DLD1 (cell line): ENCODE measurements around the gene PDLIM3.

ENCODE experiments used
- in situ Hi-C: cut with HindIII; loops from 2 replicates; pipeline ENCODE4 v1.10.0; 2017; ENCODE audit warnings: low sequenced_read_pairs

PDLIM3 gene

GRCh38 chr4:185472103-185472542 lies 63.2 kb downstream of the PDLIM3 start:
- in situ Hi-C loops, result no loop called here

- in situ Hi-C loops, result no loop called here
Measured at GRCh38 chr4:185471235-185472102, 63.8 kb downstream of the PDLIM3 start, which contains the start of gene CCDC110. TSS of gene CCDC110 (minus strand) at chr4:185471733. CDS start at chr4:185471683, 50 bp downstream.

GRCh38 chr4:185470501-185471195 lies 64.7 kb downstream of the PDLIM3 start:
- in situ Hi-C loops, result no loop called here

GRCh38 chr4:185469580-185470154 lies 65.6 kb downstream of the PDLIM3 start:
- in situ Hi-C loops, result no loop called here

- in situ Hi-C loops, result no loop called here
Measured at GRCh38 chr4:185468999-185469398, 66.3 kb downstream of the PDLIM3 start.

- in situ Hi-C loops, result no loop called here
Measured at GRCh38 chr4:185467991-185468390, 67.3 kb downstream of the PDLIM3 start.

GRCh38 chr4:185467101-185467500 lies 68.2 kb downstream of the PDLIM3 start:
- in situ Hi-C loops, result no loop called here

GRCh38 chr4:185465707-185466106 lies 69.6 kb downstream of the PDLIM3 start:
- in situ Hi-C loops, result no loop called here

GRCh38 chr4:185464887-185465286 lies 70.4 kb downstream of the PDLIM3 start:
- in situ Hi-C loops, result no loop called here

GRCh38 chr4:185464183-185464582 lies 71.1 kb downstream of the PDLIM3 start:
- in situ Hi-C loops, result no loop called here

GRCh38 chr4:185463541-185463940 lies 71.8 kb downstream of the PDLIM3 start:
- in situ Hi-C loops, result no loop called here

- in situ Hi-C loops, result no loop called here
Measured at GRCh38 chr4:185461565-185461964, 73.7 kb downstream of the PDLIM3 start.

- in situ Hi-C loops, result no loop called here
Measured at GRCh38 chr4:185457136-185457535, 78.2 kb downstream of the PDLIM3 start.

GRCh38 chr4:185456131-185456530 lies 79.2 kb downstream of the PDLIM3 start:
- in situ Hi-C loops, result no loop called here
